K562 (cell line): ENCODE data around the gene UTP4. TPM values are rescaled to one million over a fixed set of nuclear protein-coding genes. Genes with fewer than 3 reads are reported as not detected.

Experiments
- CHCHD3 ChIP-seq: fragments of 250-450 bp; sonication (Bioruptor Pico); IDR thresholded peaks from 2 replicates; pipeline ENCODE4 v2.1.2; 2022; ENCODE audit warnings: mild to moderate bottlenecking
- CREM ChIP-seq: IDR thresholded peaks from 2 replicates; pipeline ENCODE4 v1.6.1; 2014; ENCODE audit warnings: antibody characterized with exemption, low read depth
- DIDO1 ChIP-seq: fragments of 450-650 bp; IDR thresholded peaks from 2 replicates; pipeline ENCODE4 v1.6.1; 2016; ENCODE audit warnings: low read depth, missing biosample characterization, missing genetic modification characterization
- EP400 ChIP-seq: fragments of 450-650 bp; IDR thresholded peaks from 2 replicates; pipeline ENCODE4 v1.6.1; 2017; ENCODE audit warnings: antibody characterized with exemption, mild to moderate bottlenecking, moderate library complexity
- ERF ChIP-seq: fragments of 450-650 bp; formaldehyde crosslinking; IDR thresholded peaks from 2 replicates; pipeline ENCODE4 v1.4.0; 2020; ENCODE audit warnings: mild to moderate bottlenecking, mixed read lengths
- MTA3 ChIP-seq: fragments of 450-650 bp; formaldehyde crosslinking; IDR thresholded peaks from 2 replicates; pipeline ENCODE4 v1.6.1; 2017; ENCODE audit warnings: mild to moderate bottlenecking, borderline replicate concordance
- RBFOX2 ChIP-seq: fragments of 200-400 bp; formaldehyde crosslinking; IDR thresholded peaks from 2 replicates; pipeline ENCODE4 v1.6.1; 2017; ENCODE audit warnings: low read depth, mild to moderate bottlenecking, low read length, moderate library complexity
- RBM22 ChIP-seq: fragments of 200-400 bp; formaldehyde crosslinking; IDR thresholded peaks from 2 replicates; pipeline ENCODE4 v1.6.1; 2018; ENCODE audit warnings: low read length, low read depth; ENCODE audit not compliant: poor library complexity, severe bottlenecking
- SFPQ ChIP-seq: fragments of 200-400 bp; formaldehyde crosslinking; IDR thresholded peaks from 2 replicates; pipeline ENCODE4 v1.6.1; 2017; ENCODE audit warnings: mild to moderate bottlenecking, low read depth, low read length, moderate library complexity
- SLC30A9 ChIP-seq: fragments of 250-450 bp; sonication (Bioruptor Pico); IDR thresholded peaks from 2 replicates; pipeline ENCODE4 v1.8.0; 2022; ENCODE audit warnings: mild to moderate bottlenecking, moderate library complexity
- ZBTB5 ChIP-seq: fragments of 450-650 bp; IDR thresholded peaks from 2 replicates; pipeline ENCODE4 v1.6.1; 2017; ENCODE audit warnings: antibody characterized with exemption
- ZFP30 ChIP-seq: fragments of 250-450 bp; sonication (Bioruptor Pico); IDR thresholded peaks from 2 replicates; pipeline ENCODE4 v1.8.0; 2022; ENCODE audit warnings: moderate library complexity, mild to moderate bottlenecking, inconsistent platforms, borderline replicate concordance
- ZSCAN32 ChIP-seq: fragments of 450-650 bp; formaldehyde crosslinking; IDR thresholded peaks from 2 replicates; pipeline ENCODE4 v1.4.0; 2020; ENCODE audit warnings: mild to moderate bottlenecking, moderate library complexity
- ZZZ3 ChIP-seq: fragments of 450-650 bp; IDR thresholded peaks from 2 replicates; pipeline ENCODE4 v1.6.1; 2016; ENCODE audit warnings: antibody characterized with exemption, mild to moderate bottlenecking, moderate library complexity
- polyA plus RNA-seq, 8 experiments: library from polyadenylated mRNA; depleted of rRNA in 4 of 8; stranded (reverse) in 5 of 8; unstranded in 3 of 8; fragments of >200 nt; fragmentation: Nextera tagmentation in 2 of 8; fragmentation: Illumina TruSeq in 1 of 8; extraction: Ambion mirVana in 2 of 8; extraction: Trizol in 1 of 8; gene quantifications; 2 replicates each; pipeline versions ENCODE4 v1.2.1 to v1.2.3, GENCODE V29; 2011 to 2014; ENCODE audit warnings: inconsistent platforms in 1 of 8, missing spikeins in 1 of 8
- total RNA-seq, 7 experiments: library from RNA; depleted of rRNA in 6 of 7; stranded (reverse); fragments of >200 nt in 6 of 7; fragmentation: Illumina TruSeq in 2 of 7; extraction: Trizol in 2 of 7; gene quantifications; 2 replicates each; pipeline versions ENCODE4 v1.2.1 to v1.2.3, GENCODE V29; 2011 to 2021; ENCODE audit warnings: low replicate concordance in 1 of 7
- TF ChIP-seq, protein P1 (sequence below): sonication (generic); IDR thresholded peaks from 2 replicates; pipeline ENCODE4 v1.6.1; 2016
- TF ChIP-seq, protein P2 (sequence below): fragments of 250-450 bp; sonication (Bioruptor Pico); IDR thresholded peaks from 2 replicates; pipeline ENCODE4 v1.4.0; 2020; ENCODE audit warnings: mild to moderate bottlenecking
- TF ChIP-seq, protein P3 (sequence below), 2 experiments: fragments of 150-350 bp in 1 of 2; IDR thresholded peaks; 2 replicates each; pipeline ENCODE4 v1.6.1; 2012 to 2016; ENCODE audit warnings: low read depth in 2 of 2, low read length in 2 of 2, mild to moderate bottlenecking in 1 of 2, moderate library complexity in 1 of 2

The UTP4 gene
- total and polyA plus RNA-seq, 9 of the 15 experiments (the other 6 are each of a cell fraction or from before 2014, with no cell fraction given) = 46.1 to 203 (median 145) TPM

- TF ChIP-seq ZFP30 (CRISPR knock-in tag) (no peak), ZZZ3 (no peak), MTA3 (no peak), DIDO1 (tag) (0 out of 2 replicates have a peak, but pooled peaks have one; percentile 24), ZSCAN32 (no peak), ERF (CRISPR knock-in tag) (0 out of 2 replicates have a peak, but pooled peaks have one; percentile 38), ZBTB5 (no peak), CHCHD3 (CRISPR knock-in tag) (no peak), SFPQ (no peak), RBM22 (peak; percentile 59), SLC30A9 (CRISPR knock-in tag) (no peak), EP400 (peak; percentile 96), RBFOX2 (peak; percentile 98), CREM (peak; percentile 88)
- TF ChIP-seq, protein P1, sequence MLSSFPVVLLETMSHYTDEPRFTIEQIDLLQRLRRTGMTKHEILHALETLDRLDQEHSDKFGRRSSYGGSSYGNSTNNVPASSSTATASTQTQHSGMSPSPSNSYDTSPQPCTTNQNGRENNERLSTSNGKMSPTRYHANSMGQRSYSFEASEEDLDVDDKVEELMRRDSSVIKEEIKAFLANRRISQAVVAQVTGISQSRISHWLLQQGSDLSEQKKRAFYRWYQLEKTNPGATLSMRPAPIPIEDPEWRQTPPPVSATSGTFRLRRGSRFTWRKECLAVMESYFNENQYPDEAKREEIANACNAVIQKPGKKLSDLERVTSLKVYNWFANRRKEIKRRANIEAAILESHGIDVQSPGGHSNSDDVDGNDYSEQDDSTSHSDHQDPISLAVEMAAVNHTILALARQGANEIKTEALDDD = no peak
- TF ChIP-seq, protein P2, sequence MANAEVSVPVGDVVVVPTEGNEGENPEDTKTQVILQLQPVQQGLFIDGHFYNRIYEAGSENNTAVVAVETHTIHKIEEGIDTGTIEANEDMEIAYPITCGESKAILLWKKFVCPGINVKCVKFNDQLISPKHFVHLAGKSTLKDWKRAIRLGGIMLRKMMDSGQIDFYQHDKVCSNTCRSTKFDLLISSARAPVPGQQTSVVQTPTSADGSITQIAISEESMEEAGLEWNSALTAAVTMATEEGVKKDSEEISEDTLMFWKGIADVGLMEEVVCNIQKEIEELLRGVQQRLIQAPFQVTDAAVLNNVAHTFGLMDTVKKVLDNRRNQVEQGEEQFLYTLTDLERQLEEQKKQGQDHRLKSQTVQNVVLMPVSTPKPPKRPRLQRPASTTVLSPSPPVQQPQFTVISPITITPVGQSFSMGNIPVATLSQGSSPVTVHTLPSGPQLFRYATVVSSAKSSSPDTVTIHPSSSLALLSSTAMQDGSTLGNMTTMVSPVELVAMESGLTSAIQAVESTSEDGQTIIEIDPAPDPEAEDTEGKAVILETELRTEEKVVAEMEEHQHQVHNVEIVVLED (CRISPR knock-in tag) = peak; percentile 62
- TF ChIP-seq, protein P3, sequence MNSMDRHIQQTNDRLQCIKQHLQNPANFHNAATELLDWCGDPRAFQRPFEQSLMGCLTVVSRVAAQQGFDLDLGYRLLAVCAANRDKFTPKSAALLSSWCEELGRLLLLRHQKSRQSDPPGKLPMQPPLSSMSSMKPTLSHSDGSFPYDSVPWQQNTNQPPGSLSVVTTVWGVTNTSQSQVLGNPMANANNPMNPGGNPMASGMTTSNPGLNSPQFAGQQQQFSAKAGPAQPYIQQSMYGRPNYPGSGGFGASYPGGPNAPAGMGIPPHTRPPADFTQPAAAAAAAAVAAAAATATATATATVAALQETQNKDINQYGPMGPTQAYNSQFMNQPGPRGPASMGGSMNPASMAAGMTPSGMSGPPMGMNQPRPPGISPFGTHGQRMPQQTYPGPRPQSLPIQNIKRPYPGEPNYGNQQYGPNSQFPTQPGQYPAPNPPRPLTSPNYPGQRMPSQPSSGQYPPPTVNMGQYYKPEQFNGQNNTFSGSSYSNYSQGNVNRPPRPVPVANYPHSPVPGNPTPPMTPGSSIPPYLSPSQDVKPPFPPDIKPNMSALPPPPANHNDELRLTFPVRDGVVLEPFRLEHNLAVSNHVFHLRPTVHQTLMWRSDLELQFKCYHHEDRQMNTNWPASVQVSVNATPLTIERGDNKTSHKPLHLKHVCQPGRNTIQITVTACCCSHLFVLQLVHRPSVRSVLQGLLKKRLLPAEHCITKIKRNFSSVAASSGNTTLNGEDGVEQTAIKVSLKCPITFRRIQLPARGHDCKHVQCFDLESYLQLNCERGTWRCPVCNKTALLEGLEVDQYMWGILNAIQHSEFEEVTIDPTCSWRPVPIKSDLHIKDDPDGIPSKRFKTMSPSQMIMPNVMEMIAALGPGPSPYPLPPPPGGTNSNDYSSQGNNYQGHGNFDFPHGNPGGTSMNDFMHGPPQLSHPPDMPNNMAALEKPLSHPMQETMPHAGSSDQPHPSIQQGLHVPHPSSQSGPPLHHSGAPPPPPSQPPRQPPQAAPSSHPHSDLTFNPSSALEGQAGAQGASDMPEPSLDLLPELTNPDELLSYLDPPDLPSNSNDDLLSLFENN (IDR thresholded peaks at IDR 0.05; ENCODE audit: low read depth in 2 of 2, low read length in 2 of 2) = no peak
These were observed at the start of gene UTP4, which contains the start of gene CHTF8 (continued) for GRCh38 chr16:69132424-69133252.
